Suprapubic skin (tissue), 4 donors: ENCODE results near the gene CASP9.

ENCODE experiments used
- POLR2A ChIP-seq, 2 donors: fragments of 450-650 bp; IDR thresholded peaks; one replicate each; pipeline ENCODE4 v1.6.1; 2017; ENCODE audit warnings: antibody characterized with exemption in 2 of 2, mild to moderate bottlenecking in 2 of 2, moderate library complexity in 2 of 2
- POLR2AphosphoS5 ChIP-seq, 3 donors: sonication (generic); formaldehyde crosslinking; IDR thresholded peaks; one replicate each; pipeline ENCODE4 v1.6.1; 2017; ENCODE audit warnings: antibody characterized with exemption in 3 of 3
- TF ChIP-seq, protein P1 (sequence below), 2 donors: fragments of 200-600 bp in 1 of 2; fragments of 450-650 bp in 1 of 2; sonication (generic) in 1 of 2; IDR thresholded peaks; one replicate each; pipeline ENCODE4 v1.5.1; 2016 to 2019; ENCODE audit warnings: antibody characterized with exemption in 2 of 2, mild to moderate bottlenecking in 1 of 2, moderate library complexity in 1 of 2

DNA sequence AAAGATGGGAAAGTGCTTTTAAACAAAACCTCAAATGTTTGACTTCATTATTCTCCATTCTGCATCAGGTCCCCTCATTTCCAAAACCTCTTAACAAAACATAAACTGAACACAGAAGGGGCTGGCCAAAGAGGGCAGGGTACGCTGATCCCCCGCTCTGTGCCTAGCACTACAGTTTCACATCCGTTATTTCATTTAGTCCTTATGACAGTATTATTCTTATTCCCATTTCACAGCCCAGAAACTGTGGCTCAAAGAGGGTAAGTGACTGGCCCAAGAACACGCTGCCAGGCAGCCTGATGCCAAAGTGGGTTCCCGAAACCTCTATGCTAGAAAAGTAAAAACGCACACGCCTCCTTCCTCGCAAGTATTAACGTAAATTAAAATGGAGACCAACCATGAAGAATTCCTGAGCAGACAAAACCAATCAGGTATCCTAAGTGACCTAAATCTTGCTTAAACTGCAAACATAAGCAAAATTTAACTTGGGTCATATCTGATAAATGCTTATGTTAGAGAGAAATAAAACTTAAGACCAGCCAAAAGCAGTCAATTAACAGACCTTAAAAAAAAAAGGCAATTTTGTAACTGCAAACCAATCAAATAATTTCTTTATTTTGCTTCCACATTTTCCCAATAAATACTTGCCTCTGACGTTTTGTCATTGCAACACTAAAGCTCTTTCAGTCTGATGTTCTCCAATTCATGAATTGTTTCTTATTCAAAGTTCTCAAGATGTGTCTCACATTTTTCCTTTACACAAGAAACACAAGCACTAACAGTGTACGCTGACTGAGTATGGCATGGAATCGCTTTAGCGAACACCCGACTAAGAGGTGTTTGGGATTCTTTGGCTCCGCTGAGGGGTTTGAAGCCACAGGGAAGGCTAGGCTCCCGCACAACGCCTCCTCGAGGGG is 653 bp downstream of the CASP9 start:
- TF ChIP-seq, protein P1, sequence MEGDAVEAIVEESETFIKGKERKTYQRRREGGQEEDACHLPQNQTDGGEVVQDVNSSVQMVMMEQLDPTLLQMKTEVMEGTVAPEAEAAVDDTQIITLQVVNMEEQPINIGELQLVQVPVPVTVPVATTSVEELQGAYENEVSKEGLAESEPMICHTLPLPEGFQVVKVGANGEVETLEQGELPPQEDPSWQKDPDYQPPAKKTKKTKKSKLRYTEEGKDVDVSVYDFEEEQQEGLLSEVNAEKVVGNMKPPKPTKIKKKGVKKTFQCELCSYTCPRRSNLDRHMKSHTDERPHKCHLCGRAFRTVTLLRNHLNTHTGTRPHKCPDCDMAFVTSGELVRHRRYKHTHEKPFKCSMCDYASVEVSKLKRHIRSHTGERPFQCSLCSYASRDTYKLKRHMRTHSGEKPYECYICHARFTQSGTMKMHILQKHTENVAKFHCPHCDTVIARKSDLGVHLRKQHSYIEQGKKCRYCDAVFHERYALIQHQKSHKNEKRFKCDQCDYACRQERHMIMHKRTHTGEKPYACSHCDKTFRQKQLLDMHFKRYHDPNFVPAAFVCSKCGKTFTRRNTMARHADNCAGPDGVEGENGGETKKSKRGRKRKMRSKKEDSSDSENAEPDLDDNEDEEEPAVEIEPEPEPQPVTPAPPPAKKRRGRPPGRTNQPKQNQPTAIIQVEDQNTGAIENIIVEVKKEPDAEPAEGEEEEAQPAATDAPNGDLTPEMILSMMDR (IDR thresholded peaks at IDR 0.05): no peak
- TF ChIP-seq POLR2A (IDR thresholded peaks at IDR 0.05) (no peak), POLR2AphosphoS5 (IDR thresholded peaks at IDR 0.05) (no peak)
